SK-N-DZ (cell line): ENCODE data around the gene SPINK4.

ENCODE experiments used
- DNase-seq: peaks from one replicate; pipeline ENCODE4 v3.0.0-alpha.2; 2015; ENCODE audit warnings: low spot score

Gene SPINK4

GRCh38 chr9:33256236-33256635, 16.3 kb downstream of the SPINK4 start:
- no peak for DNase-seq

- DNase-seq: no peak
Observed at GRCh38 chr9:33257276-33257675, 17.3 kb downstream of the SPINK4 start.

GRCh38 chr9:33260372-33260771, 20.4 kb downstream of the SPINK4 start:
- DNase-seq: no peak

GRCh38 chr9:33263131-33264002, 23.4 kb downstream of the SPINK4 start:
- peak; percentile 34 for DNase-seq

- peak; percentile 39 for DNase-seq
Observed at GRCh38 chr9:33264003-33264472, 24.1 kb downstream of the SPINK4 start.

GRCh38 chr9:33264473-33265177, 24.7 kb downstream of the SPINK4 start, which contains the start of the genes BAG1 and CHMP5:
TSS of gene BAG1 (minus strand) at chr9:33264708.
TSS of gene CHMP5 (plus strand) at chr9:33265049. CDS start at chr9:33265079, 30 bp downstream.
- DNase-seq: peak; percentile 99

GRCh38 chr9:33265211-33265865, 25.4 kb downstream of the SPINK4 start:
- DNase-seq: peak; percentile 31

GRCh38 chr9:33267151-33267767, 27.3 kb downstream of the SPINK4 start:
- DNase-seq: no peak

- no peak for DNase-seq
Observed at GRCh38 chr9:33270146-33270545, 30.2 kb downstream of the SPINK4 start.

GRCh38 chr9:33272061-33272460, 32.1 kb downstream of the SPINK4 start:
- DNase-seq: no peak

GRCh38 chr9:33273266-33273971, 33.5 kb downstream of the SPINK4 start:
- DNase-seq: no peak

- no peak for DNase-seq
Observed at GRCh38 chr9:33273972-33274328, 34.0 kb downstream of the SPINK4 start.

GRCh38 chr9:33277484-33277883, 37.5 kb downstream of the SPINK4 start:
- no peak for DNase-seq

GRCh38 chr9:33285502-33285901, 45.5 kb downstream of the SPINK4 start:
- DNase-seq: no peak

GRCh38 chr9:33287087-33287490, 47.1 kb downstream of the SPINK4 start:
- peak; percentile 38 for DNase-seq

- DNase-seq: no peak
Observed at GRCh38 chr9:33288235-33288634, 48.3 kb downstream of the SPINK4 start.

GRCh38 chr9:33288828-33289483, 49.0 kb downstream of the SPINK4 start:
- no peak for DNase-seq

- no peak for DNase-seq
Observed at GRCh38 chr9:33289496-33289895, 49.5 kb downstream of the SPINK4 start.

- DNase-seq: no peak
Observed at GRCh38 chr9:33289936-33290246, 49.9 kb downstream of the SPINK4 start.

- peak; percentile 97 for DNase-seq
Observed at GRCh38 chr9:33290247-33291030, 50.5 kb downstream of the SPINK4 start, which contains the start of gene NFX1. TSS of gene NFX1 (plus strand) at chr9:33290516. CDS start at chr9:33290573, 57 bp downstream.
